Endothelial cell of umbilical vein (primary cell): Measurements from ENCODE around the gene NFYC. TPM values are rescaled to one million over a fixed set of nuclear protein-coding genes. Genes with fewer than 3 reads are reported as not detected.

Experiments used
- BruUV-seq: library from RNA; stranded (reverse); fragments of 400-500 nt; replicated peaks from 2 replicates; lab custom pipeline; 2021; lab: Mats Ljungman, UMichigan
- CTCF ChIA-PET: fragments of 300-600, 350-600 bp; sonication (Branson Sonifier 250); formaldehyde crosslinking; loops from one replicate; lab custom pipeline; 2021; ENCODE audit warnings: antibody characterized with exemption, inconsistent platforms; lab: Charles Lee
- POLR2A ChIA-PET: fragments of 300-600, 350-600 bp; sonication (Branson Sonifier 250); formaldehyde crosslinking; loops from one replicate; lab custom pipeline; 2021; ENCODE audit warnings: antibody characterized with exemption, inconsistent platforms; lab: Charles Lee
- DNase-seq: peaks from one replicate; pipeline ENCODE4 v3.0.0-alpha.2; 2011; ENCODE audit warnings: low read depth, low spot score
- FAIRE-seq: peaks from 2 replicates; lab custom pipeline; 2011; peaks lifted over from hg19 to GRCh38; lab: Jason Lieb, UNC
- H2AFZ ChIP-seq: 2 replicates; pipeline ENCODE4 v1.6.0; 2012; ENCODE audit warnings: low read depth, low read length, control low read depth, inconsistent platforms
- H3K27ac ChIP-seq: 2 replicates; pipeline ENCODE4 v1.5.1; 2011; ENCODE audit warnings: low read depth, mild to moderate bottlenecking, control low read depth, low read length, moderate library complexity; ENCODE audit not compliant: insufficient read depth
- H3K27me3 ChIP-seq, 2 experiments: 2 replicates each; pipeline versions ENCODE4 v1.6.0 to v1.6.1; 2011; ENCODE audit warnings: low read length in 2 of 2, mixed read lengths in 1 of 2; ENCODE audit not compliant: control insufficient read depth in 2 of 2, insufficient read depth in 2 of 2
- H3K36me3 ChIP-seq, 2 experiments: 2 replicates in 1 of 2; 3 replicates in 1 of 2; pipeline ENCODE4 v1.5.1; 2011; ENCODE audit warnings: low read length in 2 of 2, mild to moderate bottlenecking in 1 of 2, moderate library complexity in 1 of 2; ENCODE audit not compliant: control insufficient read depth in 2 of 2, insufficient read depth in 2 of 2; ENCODE audit errors: extremely low read depth in 1 of 2
- H3K4me1 ChIP-seq: 3 replicates; pipeline ENCODE4 v1.5.1; 2011; ENCODE audit warnings: mild to moderate bottlenecking, low read length; ENCODE audit not compliant: control insufficient read depth, insufficient read depth; ENCODE audit errors: extremely low read depth
- H3K4me2 ChIP-seq: 2 replicates; pipeline ENCODE4 v1.6.1; 2011; ENCODE audit warnings: low read length, control low read depth, mixed read lengths; ENCODE audit not compliant: insufficient read depth
- H3K4me3 ChIP-seq, 3 experiments: fragments of 200-600 bp in 1 of 3; sonication (generic), shearing (Covaris generic) in 1 of 3; replicated peaks in 1 of 3; 2 replicates each; pipeline ENCODE4 v1.5.1; 2011 to 2016; ENCODE audit warnings: control low read depth in 3 of 3, low read length in 3 of 3, mild to moderate bottlenecking in 2 of 3, inconsistent platforms in 1 of 3, low read depth in 1 of 3, moderate library complexity in 1 of 3; ENCODE audit not compliant: insufficient read depth in 1 of 3
- H3K79me2 ChIP-seq: 2 replicates; pipeline ENCODE4 v1.6.0; 2012; ENCODE audit warnings: low read length, inconsistent platforms; ENCODE audit not compliant: control insufficient read depth, insufficient read depth
- H3K9ac ChIP-seq: replicated peaks from 2 replicates; pipeline ENCODE3; 2011; ENCODE audit warnings: low read length, control low read depth; ENCODE audit not compliant: insufficient read depth; ENCODE audit errors: extremely low read depth
- H3K9me1 ChIP-seq: replicated peaks from 3 replicates; pipeline ENCODE4 v1.6.0; 2011; ENCODE audit warnings: mild to moderate bottlenecking, low read length; ENCODE audit not compliant: control insufficient read depth, insufficient read depth; ENCODE audit errors: extremely low read depth
- H3K9me3 ChIP-seq: replicated peaks from 2 replicates; pipeline ENCODE4 v1.5.1; 2012; ENCODE audit warnings: low read length, inconsistent platforms; ENCODE audit not compliant: control insufficient read depth, insufficient read depth
- H4K20me1 ChIP-seq: replicated peaks from 2 replicates; pipeline ENCODE3; 2011; ENCODE audit warnings: mild to moderate bottlenecking, low read length; ENCODE audit not compliant: control insufficient read depth, insufficient read depth; ENCODE audit errors: extremely low read depth
- CTCF ChIP-seq, 2 donors: IDR thresholded peaks; 1 replicate in 1 of 2; 2 replicates in 1 of 2; pipeline ENCODE4 v1.5.1; 2011; ENCODE audit warnings: low read length in 2 of 2, mild to moderate bottlenecking in 2 of 2, moderate library complexity in 2 of 2, control low read depth in 1 of 2, inconsistent platforms in 1 of 2, low read depth in 1 of 2; ENCODE audit not compliant: insufficient read depth in 1 of 2; ENCODE audit errors: extremely low read depth in 1 of 2
- EZH2 ChIP-seq: IDR thresholded peaks from 2 replicates; pipeline ENCODE4 v1.6.1; 2012; ENCODE audit warnings: borderline replicate concordance, low read depth, mild to moderate bottlenecking, moderate library complexity, low read length, inconsistent platforms; ENCODE audit not compliant: severe bottlenecking
- FOS ChIP-seq: IDR thresholded peaks from 2 replicates; pipeline ENCODE4 v1.6.1; 2011; ENCODE audit warnings: mild to moderate bottlenecking, low read length, moderate library complexity, borderline replicate concordance; ENCODE audit not compliant: insufficient read depth
- GATA2 ChIP-seq: IDR thresholded peaks from 2 replicates; pipeline ENCODE4 v1.7.0; 2011; ENCODE audit warnings: low read depth, mild to moderate bottlenecking, moderate library complexity, mixed read lengths, low read length; ENCODE audit not compliant: insufficient read length, insufficient read depth
- JUN ChIP-seq: IDR thresholded peaks from 2 replicates; pipeline ENCODE4 v1.6.1; 2011; ENCODE audit warnings: borderline replicate concordance, low read depth; ENCODE audit not compliant: insufficient read length, insufficient read depth
- MAX ChIP-seq: IDR thresholded peaks from 2 replicates; pipeline ENCODE4 v1.6.1; 2011; ENCODE audit not compliant: insufficient read depth, insufficient read length
- MYC ChIP-seq: IDR thresholded peaks from one replicate; pipeline ENCODE4 v1.6.1; 2011; ENCODE audit warnings: mild to moderate bottlenecking, low read depth, low read length
- POLR2A ChIP-seq: IDR thresholded peaks from 2 replicates; pipeline ENCODE4 v1.6.1; 2012; ENCODE audit warnings: low read depth, mild to moderate bottlenecking, control low read depth, low read length
- POLR2AphosphoS5 ChIP-seq: IDR thresholded peaks from 2 replicates; pipeline ENCODE4 v1.6.1; 2012; ENCODE audit warnings: low read depth, mild to moderate bottlenecking, control low read depth, low read length, moderate library complexity; ENCODE audit not compliant: insufficient read depth
- dilution Hi-C: fragments of 300-500 bp; cut with MboI; formaldehyde crosslinking; loops from one replicate; pipeline ENCODE4 v1.15.0; 2019; ENCODE audit warnings: low sequenced_read_pairs; ENCODE audit not compliant: extremely low pct_ligation_motif_present
- intact Hi-C: fragments of 100-400 bp; cut with micrococcal nuclease; formaldehyde crosslinking; loops from one replicate; pipeline ENCODE4 v1.10.0; 2022
- polyA plus RNA-seq, 4 experiments: library from polyadenylated mRNA; depleted of rRNA in 3 of 4; stranded (reverse) in 3 of 4; unstranded in 1 of 4; fragments of >200 nt; gene quantifications; 2 replicates each; pipeline versions ENCODE4 v1.2.1 to v1.2.3, GENCODE V29; 2011 to 2012; ENCODE audit warnings: missing spikeins in 1 of 4
- total RNA-seq: library from RNA; stranded (reverse); gene quantifications from 2 replicates; pipeline ENCODE4 v1.2.3, GENCODE V29; 2021

Gene NFYC
- total and polyA plus RNA-seq, 2 donors (not counting 3 experiments of a cell fraction or from before 2014, with no cell fraction given), result 51.1 to 81.7 TPM

GRCh38 chr1:40687059-40687458 is 4.4 kb upstream of the NFYC start:
- ChIA-PET POLR2A (no interaction called here), CTCF (no interaction called here)
- H3K27ac ChIP-seq, result no peak overlapping the region
- H2AFZ ChIP-seq, result no peak overlapping the region
- H3K9me3 ChIP-seq, result no peaks in the 10 kb centered on the region
- H3K9ac ChIP-seq, result no peak overlapping the region
- intact Hi-C loops, result no loop called here
- H3K4me2 ChIP-seq, result no peak overlapping the region
- H4K20me1 ChIP-seq, result no peaks in the 10 kb centered on the region
- dilution Hi-C loops, result no loop called here
- FAIRE-seq (no peak), DNase-seq (no peak)
- no TSS peak for BruUV-seq
- peaks cover 8% of the 10 kb centered on the region for H3K4me1 ChIP-seq
- peaks cover 7% of the 10 kb centered on the region for H3K79me2 ChIP-seq
- no peak for TF ChIP-seq POLR2AphosphoS5
- no peak for TF ChIP-seq FOS
- TF ChIP-seq POLR2A, result no peak
- TF ChIP-seq CTCF (IDR thresholded peaks at IDR 0.05; ENCODE audit: extremely low read depth in 1 of 2, insufficient read depth in 1 of 2, low read depth in 1 of 2, low read length in 2 of 2), result no peak
- TF ChIP-seq JUN, result no peak
- no peak for TF ChIP-seq EZH2
- no peak for TF ChIP-seq MYC
- TF ChIP-seq GATA2, result no peak
- no peak for TF ChIP-seq MAX
- no peaks in the 10 kb centered on the region for H3K27me3 ChIP-seq
- H3K36me3 ChIP-seq, result no peaks in the 10 kb centered on the region
- no peaks in the 10 kb centered on the region for H3K9me1 ChIP-seq
- H3K4me3 ChIP-seq, result no peak overlapping the region
